ENCODE data around the gene ARHGAP22. TPM values are rescaled to one million over a fixed set of nuclear protein-coding genes. Genes with fewer than 3 reads are reported as not detected.

ARHGAP22 gene
- total and polyA plus RNA-seq, 5 donors = 1.4 to 6.5 (median 5.1) TPM

DNA sequence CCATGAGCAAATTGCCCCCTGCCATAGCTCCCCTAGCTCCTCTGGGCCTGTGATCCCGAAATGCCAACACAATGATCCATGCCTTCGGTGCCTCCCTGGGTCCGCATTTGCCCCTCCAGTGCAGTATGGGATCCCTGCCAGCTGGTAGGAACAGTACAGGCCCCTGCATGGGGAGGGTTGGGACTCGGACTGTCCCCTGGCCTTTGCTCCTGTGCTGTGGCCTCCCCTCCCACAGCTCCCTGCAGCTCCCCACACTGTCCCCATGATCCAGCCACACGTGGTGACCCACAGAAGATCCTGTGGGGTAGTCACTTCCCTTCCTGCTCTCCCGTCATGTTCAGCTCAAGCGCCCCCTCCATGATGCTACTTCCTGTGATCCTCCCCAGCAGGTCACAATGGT, 158.1 kb downstream of the ARHGAP22 start:
- Histone ChIP-seq H3K27me3 (ENCODE audit: control insufficient read depth, insufficient read depth) (no peaks in the 10 kb centered on the region), H3K27ac (ENCODE audit: low read length) (no peak overlapping the region), H3K4me1 (ENCODE audit: control insufficient read depth, insufficient read depth, low read length) (no peaks in the 10 kb centered on the region), H3K9me3 (ENCODE audit: control insufficient read depth, low read length) (no peaks in the 10 kb centered on the region), H3K4me3 (ENCODE audit: low read length) (no peak overlapping the region)
- intact Hi-C loops (cut with DNase I) = no loop called here
- ATAC-seq (no peak), DNase-seq (no peak)
- WGBS = 84% methylated on average over 7 of the region's 7 CpGs

- Histone ChIP-seq H3K4me3 (ENCODE audit: low read length) (no peak overlapping the region), H3K27me3 (ENCODE audit: control insufficient read depth, insufficient read depth) (no peaks in the 10 kb centered on the region), H3K27ac (ENCODE audit: low read length) (no peak overlapping the region), H3K9me3 (ENCODE audit: control insufficient read depth, low read length) (no peaks in the 10 kb centered on the region), H3K4me1 (ENCODE audit: control insufficient read depth, insufficient read depth, low read length) (no peaks in the 10 kb centered on the region)
- no peak for DNase-seq
- intact Hi-C loops (cut with DNase I) = no loop called here
- no peak for ATAC-seq
- WGBS = 87% methylated on average over 7 of the region's 7 CpGs
Measured at GRCh38 chr10:48445932-48446331, 158.9 kb downstream of the ARHGAP22 start.

DNA sequence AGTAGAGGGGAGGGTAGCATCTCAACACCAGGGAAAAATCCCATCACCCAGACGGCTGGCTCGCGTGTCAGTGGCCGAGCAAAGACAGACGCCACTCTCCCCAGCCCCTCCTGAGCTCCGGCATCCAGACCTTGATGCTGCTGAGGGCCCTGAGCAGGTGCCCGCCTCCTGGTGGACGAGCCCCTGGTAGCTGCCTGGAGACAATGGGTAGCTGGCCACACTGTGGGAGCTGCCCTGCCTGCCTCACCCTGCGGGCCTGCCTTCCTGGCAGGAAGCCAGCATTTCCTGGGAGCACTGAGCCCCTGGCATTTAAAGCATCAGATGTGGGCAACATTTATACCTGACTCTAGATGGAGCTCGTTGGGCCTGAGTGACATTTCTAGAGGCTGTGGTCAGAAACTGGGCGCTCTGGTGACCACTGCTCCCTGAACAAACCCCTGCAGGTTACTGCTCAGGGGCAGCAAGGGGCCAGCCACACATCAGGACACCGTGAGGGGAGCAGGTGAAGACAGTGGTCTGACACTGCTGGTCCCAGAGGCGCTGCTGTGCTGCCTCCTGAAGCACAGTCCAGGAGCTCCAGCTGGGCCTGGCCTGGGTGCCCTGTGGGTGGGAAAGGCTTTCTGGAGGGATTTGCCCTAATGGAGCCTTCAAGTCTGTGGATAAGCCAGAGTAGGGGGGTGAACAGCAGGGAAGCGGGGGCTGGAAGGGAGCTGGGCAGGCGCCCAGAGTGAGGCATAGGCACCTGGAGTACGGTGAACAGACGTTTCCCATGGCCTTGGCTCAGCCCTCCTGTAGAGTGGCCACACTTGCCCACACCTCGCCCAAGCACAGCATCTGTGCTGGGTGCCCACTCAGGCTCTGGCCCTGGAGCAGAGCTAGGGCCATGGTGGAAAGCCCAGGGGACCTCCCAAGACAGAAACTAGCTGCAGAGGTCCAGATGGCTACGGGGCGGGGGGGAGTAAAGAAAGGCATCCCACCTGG, 159.7 kb downstream of the ARHGAP22 start:
- no peaks in the 10 kb centered on the region for H3K27me3 ChIP-seq (ENCODE audit: control insufficient read depth, insufficient read depth)
- DNase-seq = peak in 2 of 3 donors; percentile 50 to 53
- H3K9me3 ChIP-seq (ENCODE audit: control insufficient read depth, low read length) = no peaks in the 10 kb centered on the region
- 71% methylated on average over 20 of the region's 20 CpGs for WGBS
- H3K4me1 ChIP-seq (ENCODE audit: control insufficient read depth, insufficient read depth, low read length) = no peaks in the 10 kb centered on the region
- ATAC-seq = peak in 1 of 2 donors; percentile 6
- no peak overlapping the region for H3K4me3 ChIP-seq (ENCODE audit: low read length)
- intact Hi-C loops (cut with DNase I) = no loop called here
- no peak overlapping the region for H3K27ac ChIP-seq (ENCODE audit: low read length)

- intact Hi-C loops (cut with DNase I) = no loop called here
- H3K9me3 ChIP-seq (ENCODE audit: control insufficient read depth, low read length) = no peaks in the 10 kb centered on the region
- no peaks in the 10 kb centered on the region for H3K27me3 ChIP-seq (ENCODE audit: control insufficient read depth, insufficient read depth)
- ATAC-seq (peak in 1 of 2 donors; percentile 7), DNase-seq (no peak)
- WGBS = 45% methylated on average over 2 of the region's 2 CpGs
- no peak overlapping the region for H3K4me3 ChIP-seq (ENCODE audit: low read length)
- H3K4me1 ChIP-seq (ENCODE audit: control insufficient read depth, insufficient read depth, low read length) = no peaks in the 10 kb centered on the region
- no peak overlapping the region for H3K27ac ChIP-seq (ENCODE audit: low read length)
Measured at GRCh38 chr10:48444266-48444665, 160.6 kb downstream of the ARHGAP22 start.

- ATAC-seq = no peak
- intact Hi-C loops (cut with DNase I) = no loop called here
- 72% methylated on average over 5 of the region's 5 CpGs for WGBS
Measured at GRCh38 chr10:48442809-48443177, 162.1 kb downstream of the ARHGAP22 start.

DNA sequence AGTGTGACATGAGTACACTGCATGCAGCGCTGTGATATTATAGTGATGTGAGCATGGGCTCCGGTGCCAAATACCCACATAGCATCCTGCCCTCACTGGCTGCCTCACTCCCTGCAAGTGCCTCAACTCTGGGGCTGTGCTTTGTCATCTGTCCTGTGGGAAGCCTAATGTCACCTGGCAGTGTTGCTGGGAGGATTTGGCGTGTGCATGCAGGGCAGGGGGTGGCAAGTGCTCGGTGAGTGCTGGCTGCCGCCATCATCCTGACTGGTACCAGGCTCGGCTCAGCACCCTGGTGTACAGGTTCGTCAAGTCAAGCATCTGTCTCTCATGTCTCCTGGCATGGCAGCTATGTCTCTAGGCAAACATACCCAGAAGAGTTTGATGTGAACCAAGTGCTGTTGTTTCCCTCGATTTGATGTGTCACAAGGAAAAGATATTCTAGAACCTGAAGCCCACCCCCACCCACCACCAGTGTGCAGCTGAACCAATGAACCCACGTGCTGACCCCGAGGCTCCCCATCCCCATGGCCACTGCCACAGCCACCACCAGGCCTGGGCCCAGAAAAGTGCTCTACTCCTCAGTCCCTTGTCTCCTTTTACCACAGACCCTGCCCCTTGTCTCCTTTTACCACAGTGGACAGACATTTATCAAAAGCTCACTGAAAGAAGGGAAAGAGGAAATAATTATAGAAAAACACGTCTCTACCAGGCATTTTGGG, 162.6 kb downstream of the ARHGAP22 start:
- H3K27me3 ChIP-seq (ENCODE audit: control insufficient read depth, insufficient read depth) = no peaks in the 10 kb centered on the region
- 80% methylated on average over 11 of the region's 11 CpGs for WGBS
- H3K4me1 ChIP-seq (ENCODE audit: control insufficient read depth, insufficient read depth, low read length) = no peaks in the 10 kb centered on the region
- peak in 1 of 3 donors; percentile 24 for DNase-seq
- intact Hi-C loops (cut with DNase I) = no loop called here
- ATAC-seq = peak in 1 of 2 donors; percentile 24
- H3K4me3 ChIP-seq (ENCODE audit: low read length) = no peak overlapping the region
- H3K9me3 ChIP-seq (ENCODE audit: control insufficient read depth, low read length) = no peaks in the 10 kb centered on the region
- H3K27ac ChIP-seq (ENCODE audit: low read length) = no peak overlapping the region

More at GRCh38 chr10:48442809-48443177, 162.1 kb downstream of the ARHGAP22 start:
- Histone ChIP-seq H3K4me1 (ENCODE audit: control insufficient read depth, insufficient read depth, low read length) (no peaks in the 10 kb centered on the region), H3K9me3 (ENCODE audit: control insufficient read depth, low read length) (no peaks in the 10 kb centered on the region), H3K4me3 (ENCODE audit: low read length) (no peak overlapping the region), H3K27me3 (ENCODE audit: control insufficient read depth, insufficient read depth) (no peaks in the 10 kb centered on the region), H3K27ac (ENCODE audit: low read length) (no peak overlapping the region)
- DNase-seq = no peak

- Histone ChIP-seq H3K27ac (ENCODE audit: low read length) (no peak overlapping the region), H3K4me1 (ENCODE audit: control insufficient read depth, insufficient read depth, low read length) (no peaks in the 10 kb centered on the region), H3K4me3 (ENCODE audit: low read length) (no peak overlapping the region), H3K27me3 (ENCODE audit: control insufficient read depth, insufficient read depth) (no peaks in the 10 kb centered on the region), H3K9me3 (ENCODE audit: control insufficient read depth, low read length) (no peaks in the 10 kb centered on the region)
- ATAC-seq (no peak), DNase-seq (no peak)
- intact Hi-C loops (cut with DNase I) = no loop called here
- WGBS = 96% methylated on average over 4 of the region's 4 CpGs
Measured at GRCh38 chr10:48440771-48441170, 164.1 kb downstream of the ARHGAP22 start.

GRCh38 chr10:48439581-48440041, 165.3 kb downstream of the ARHGAP22 start:
- intact Hi-C loops (cut with DNase I) = no loop called here
- Histone ChIP-seq H3K27me3 (ENCODE audit: control insufficient read depth, insufficient read depth) (no peaks in the 10 kb centered on the region), H3K9me3 (ENCODE audit: control insufficient read depth, low read length) (no peaks in the 10 kb centered on the region), H3K4me1 (ENCODE audit: control insufficient read depth, insufficient read depth, low read length) (no peaks in the 10 kb centered on the region), H3K4me3 (ENCODE audit: low read length) (no peak overlapping the region), H3K27ac (ENCODE audit: low read length) (no peak overlapping the region)
- DNase-seq (peak in 1 of 3 donors; percentile 29), ATAC-seq (peak in 1 of 2 donors; percentile 53)
- WGBS = 54% methylated on average over 10 of the region's 10 CpGs

- no peaks in the 10 kb centered on the region for H3K9me3 ChIP-seq (ENCODE audit: control insufficient read depth, low read length)
- ATAC-seq (no peak), DNase-seq (no peak)
- no peaks in the 10 kb centered on the region for H3K4me1 ChIP-seq (ENCODE audit: control insufficient read depth, insufficient read depth, low read length)
- intact Hi-C loops (cut with DNase I) = no loop called here
- no peaks in the 10 kb centered on the region for H3K27me3 ChIP-seq (ENCODE audit: control insufficient read depth, insufficient read depth)
- no peak overlapping the region for H3K4me3 ChIP-seq (ENCODE audit: low read length)
- 93% methylated on average over 2 of the region's 2 CpGs for WGBS
- H3K27ac ChIP-seq (ENCODE audit: low read length) = no peak overlapping the region
Measured at GRCh38 chr10:48439031-48439430, 165.8 kb downstream of the ARHGAP22 start.

GRCh38 chr10:48437546-48437945, 167.3 kb downstream of the ARHGAP22 start:
- Histone ChIP-seq H3K27ac (ENCODE audit: low read length) (no peak overlapping the region), H3K9me3 (ENCODE audit: control insufficient read depth, low read length) (no peaks in the 10 kb centered on the region), H3K27me3 (ENCODE audit: control insufficient read depth, insufficient read depth) (no peaks in the 10 kb centered on the region), H3K4me1 (ENCODE audit: control insufficient read depth, insufficient read depth, low read length) (no peaks in the 10 kb centered on the region), H3K4me3 (ENCODE audit: low read length) (no peak overlapping the region)
- intact Hi-C loops (cut with DNase I) = no loop called here
- DNase-seq (no peak), ATAC-seq (no peak)
- 77% methylated on average over 3 of the region's 3 CpGs for WGBS

DNA sequence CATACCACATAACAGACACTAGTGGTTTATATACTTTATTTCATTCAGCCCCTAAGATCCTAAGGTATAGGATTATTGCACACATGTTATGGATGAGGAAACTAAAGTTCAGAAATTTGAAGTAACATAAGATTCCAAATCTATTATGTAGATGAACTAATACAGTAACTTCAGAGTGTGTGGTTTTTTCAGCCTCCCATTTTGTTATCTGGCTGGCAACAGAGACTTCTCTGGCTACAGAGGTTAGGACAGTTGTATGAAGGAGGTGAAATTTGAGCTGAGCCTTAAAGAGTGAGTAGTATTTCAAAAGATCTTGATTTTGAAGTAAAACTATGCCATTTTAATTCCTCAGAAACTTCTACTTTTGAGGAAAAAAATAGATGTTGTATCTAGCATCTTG, 173.0 kb downstream of the ARHGAP22 start:
- Histone ChIP-seq H3K4me1 (ENCODE audit: control insufficient read depth, insufficient read depth, low read length) (no peaks in the 10 kb centered on the region), H3K9me3 (ENCODE audit: control insufficient read depth, low read length) (no peaks in the 10 kb centered on the region), H3K27me3 (ENCODE audit: control insufficient read depth, insufficient read depth) (no peaks in the 10 kb centered on the region), H3K27ac (ENCODE audit: low read length) (no peak overlapping the region), H3K4me3 (ENCODE audit: low read length) (no peak overlapping the region)
- intact Hi-C loops (cut with DNase I) = no loop called here
- ATAC-seq (no peak), DNase-seq (no peak)
